GM12801 (cell line): ENCODE data around the gene NT5DC1.

Experiments used
- TF ChIP-seq, protein P1 (sequence below): IDR thresholded peaks from one replicate; pipeline ENCODE4 v1.5.1; 2011; ENCODE audit warnings: control low read depth; ENCODE audit not compliant: insufficient read length; ENCODE audit errors: extremely low read depth

The NT5DC1 gene

DNA sequence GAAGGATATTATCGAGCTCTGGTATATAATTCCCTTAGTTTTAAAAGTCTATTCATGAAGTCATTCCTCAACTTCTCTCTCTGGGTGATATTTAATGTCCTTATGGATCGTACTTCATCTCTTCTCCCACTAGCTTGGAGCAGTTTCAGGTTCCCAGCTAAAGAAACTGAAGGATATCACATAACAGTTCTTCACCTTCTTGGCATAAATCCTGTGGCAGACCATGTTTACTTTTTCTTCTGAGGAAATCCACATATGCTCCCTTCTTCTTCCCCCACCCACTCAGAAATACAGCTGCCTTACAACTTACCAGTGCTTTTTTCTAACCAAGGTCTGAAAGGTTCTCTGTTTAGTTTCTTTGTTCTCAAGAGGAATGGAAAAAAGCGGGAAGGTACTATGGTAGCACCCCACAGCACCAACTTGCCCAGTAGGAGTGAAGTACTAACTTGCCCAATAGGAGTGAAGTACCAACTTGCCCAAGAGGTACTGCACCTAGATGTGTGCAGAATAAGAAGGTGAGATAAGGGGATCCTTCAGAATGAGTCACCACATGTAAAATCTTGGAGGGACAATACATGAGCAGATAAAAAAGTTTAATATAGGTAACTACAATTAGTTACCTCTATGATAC, 100.1 kb downstream of the NT5DC1 start:
- TF ChIP-seq, protein P1, sequence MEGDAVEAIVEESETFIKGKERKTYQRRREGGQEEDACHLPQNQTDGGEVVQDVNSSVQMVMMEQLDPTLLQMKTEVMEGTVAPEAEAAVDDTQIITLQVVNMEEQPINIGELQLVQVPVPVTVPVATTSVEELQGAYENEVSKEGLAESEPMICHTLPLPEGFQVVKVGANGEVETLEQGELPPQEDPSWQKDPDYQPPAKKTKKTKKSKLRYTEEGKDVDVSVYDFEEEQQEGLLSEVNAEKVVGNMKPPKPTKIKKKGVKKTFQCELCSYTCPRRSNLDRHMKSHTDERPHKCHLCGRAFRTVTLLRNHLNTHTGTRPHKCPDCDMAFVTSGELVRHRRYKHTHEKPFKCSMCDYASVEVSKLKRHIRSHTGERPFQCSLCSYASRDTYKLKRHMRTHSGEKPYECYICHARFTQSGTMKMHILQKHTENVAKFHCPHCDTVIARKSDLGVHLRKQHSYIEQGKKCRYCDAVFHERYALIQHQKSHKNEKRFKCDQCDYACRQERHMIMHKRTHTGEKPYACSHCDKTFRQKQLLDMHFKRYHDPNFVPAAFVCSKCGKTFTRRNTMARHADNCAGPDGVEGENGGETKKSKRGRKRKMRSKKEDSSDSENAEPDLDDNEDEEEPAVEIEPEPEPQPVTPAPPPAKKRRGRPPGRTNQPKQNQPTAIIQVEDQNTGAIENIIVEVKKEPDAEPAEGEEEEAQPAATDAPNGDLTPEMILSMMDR: no peak

DNA sequence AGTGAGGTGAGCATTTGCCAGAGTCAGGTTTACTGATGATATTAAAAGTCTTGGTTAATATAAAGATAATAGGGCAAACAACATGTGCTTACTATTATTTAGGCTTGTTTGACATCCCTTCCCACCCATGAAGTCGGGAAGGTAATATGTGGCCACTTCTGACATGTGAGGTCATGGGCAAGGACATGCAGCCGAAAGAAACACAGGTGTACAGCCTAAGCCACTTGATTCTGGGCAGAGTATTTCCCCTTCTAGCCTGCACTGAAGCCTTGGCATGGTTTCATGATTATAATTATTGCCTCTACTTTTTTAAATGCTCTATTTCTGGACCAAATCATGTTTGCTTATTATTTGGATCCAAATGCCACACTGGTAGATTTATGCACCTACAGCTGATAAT, 100.9 kb downstream of the NT5DC1 start:
- TF ChIP-seq, protein P1: no peak

DNA sequence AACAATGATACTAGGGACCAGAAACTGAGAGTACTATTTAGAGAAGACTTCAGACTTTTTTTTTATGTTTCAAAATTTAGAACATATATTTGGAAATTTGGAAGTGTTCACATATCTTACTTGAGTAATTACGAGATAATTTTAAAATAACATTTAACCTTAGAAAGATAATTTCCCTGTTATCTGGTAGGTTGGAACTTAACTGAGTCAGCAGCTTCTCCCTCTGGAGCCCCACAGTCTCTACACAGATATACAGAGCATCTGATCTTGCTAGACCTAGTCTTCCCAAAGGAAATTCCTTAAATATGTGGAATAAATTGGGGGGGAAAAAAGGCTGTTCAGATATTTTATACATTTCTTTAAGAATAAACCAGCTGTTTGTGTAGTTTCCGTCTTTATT, 104.6 kb downstream of the NT5DC1 start:
- TF ChIP-seq, protein P1: no peak

DNA sequence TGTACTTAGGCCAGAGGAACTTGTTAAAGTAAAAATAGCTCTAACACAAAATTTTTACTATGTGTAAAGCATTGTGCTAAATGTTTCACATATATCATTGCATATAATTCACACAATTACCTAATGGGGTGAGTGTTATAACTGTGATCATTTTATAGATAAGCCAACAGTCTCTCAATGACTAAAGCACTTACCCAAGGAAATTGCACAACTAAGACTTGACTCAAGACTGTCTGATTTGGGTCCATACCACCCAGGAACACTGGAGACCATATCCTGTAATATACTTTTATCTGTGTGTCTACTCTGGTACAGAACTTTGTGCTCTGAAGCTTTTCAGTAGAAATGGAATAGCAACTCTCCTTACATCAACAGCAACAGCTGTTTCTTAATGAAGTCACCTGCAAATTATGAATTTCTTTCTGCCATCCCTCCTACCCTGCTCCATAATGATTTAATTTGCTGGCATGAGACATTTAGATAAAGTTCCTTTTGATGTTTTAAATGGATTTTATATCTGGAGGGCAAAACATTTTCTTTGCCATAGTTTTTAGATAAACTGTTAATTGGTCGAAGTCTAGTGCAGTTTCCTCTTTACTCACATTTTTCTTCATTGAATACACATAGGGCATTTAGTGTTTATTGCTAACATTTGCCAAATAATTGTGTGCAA, 105.7 kb downstream of the NT5DC1 start:
- TF ChIP-seq, protein P1: no peak

DNA sequence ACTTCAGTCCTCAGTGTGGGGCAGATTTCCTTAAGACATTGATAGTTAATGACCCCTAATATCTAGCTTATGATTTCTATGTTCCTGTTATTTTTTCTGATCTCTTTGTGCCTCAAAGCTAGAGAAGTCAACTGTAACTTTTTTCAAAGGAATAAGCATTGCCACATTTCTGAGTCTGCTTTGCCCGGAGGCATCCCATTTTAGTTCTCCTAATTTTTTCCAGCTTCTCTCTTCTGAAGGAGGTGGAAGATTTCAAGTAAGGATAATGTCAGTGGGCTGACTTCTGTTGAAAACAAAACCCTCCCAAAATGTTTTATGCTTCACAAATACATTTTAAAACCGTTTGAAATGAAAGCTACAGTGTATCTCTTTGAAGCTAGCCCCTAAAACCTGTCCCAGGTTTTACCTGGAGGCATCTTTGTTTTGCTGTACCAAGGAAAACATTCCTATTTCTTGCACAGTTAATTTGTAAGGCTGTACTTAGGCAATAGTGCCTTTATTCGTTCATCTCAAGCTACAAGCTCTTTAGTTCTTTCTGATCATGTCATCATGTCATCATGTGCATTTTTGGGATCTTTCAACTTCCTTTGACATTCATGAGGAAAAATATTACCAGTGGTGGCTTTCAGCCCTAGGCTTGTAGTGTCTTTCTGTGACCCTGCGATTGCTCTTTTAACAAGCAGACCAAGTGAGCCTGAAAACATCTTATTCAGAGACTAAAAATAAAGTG, 107.6 kb downstream of the NT5DC1 start:
- TF ChIP-seq, protein P1: no peak

DNA sequence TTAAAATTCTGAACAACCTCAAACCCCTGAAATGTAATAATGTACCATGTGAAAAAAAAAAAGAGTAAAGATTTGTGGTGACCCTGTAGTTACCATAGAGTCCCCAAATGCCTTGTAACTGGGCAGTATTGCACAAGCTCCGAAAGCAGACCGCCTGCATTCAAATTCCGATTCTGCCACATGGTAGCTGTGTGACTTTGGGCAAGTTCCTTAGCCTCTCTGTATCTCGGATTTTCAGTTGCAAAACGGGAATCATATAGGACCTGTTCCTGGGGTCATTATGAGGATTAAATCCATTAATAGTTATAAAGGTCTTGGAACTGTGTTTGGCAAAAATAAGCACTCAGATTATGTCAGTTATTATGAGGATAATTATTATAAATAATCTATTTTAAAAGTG, 109.7 kb downstream of the NT5DC1 start:
- TF ChIP-seq, protein P1: no peak

DNA sequence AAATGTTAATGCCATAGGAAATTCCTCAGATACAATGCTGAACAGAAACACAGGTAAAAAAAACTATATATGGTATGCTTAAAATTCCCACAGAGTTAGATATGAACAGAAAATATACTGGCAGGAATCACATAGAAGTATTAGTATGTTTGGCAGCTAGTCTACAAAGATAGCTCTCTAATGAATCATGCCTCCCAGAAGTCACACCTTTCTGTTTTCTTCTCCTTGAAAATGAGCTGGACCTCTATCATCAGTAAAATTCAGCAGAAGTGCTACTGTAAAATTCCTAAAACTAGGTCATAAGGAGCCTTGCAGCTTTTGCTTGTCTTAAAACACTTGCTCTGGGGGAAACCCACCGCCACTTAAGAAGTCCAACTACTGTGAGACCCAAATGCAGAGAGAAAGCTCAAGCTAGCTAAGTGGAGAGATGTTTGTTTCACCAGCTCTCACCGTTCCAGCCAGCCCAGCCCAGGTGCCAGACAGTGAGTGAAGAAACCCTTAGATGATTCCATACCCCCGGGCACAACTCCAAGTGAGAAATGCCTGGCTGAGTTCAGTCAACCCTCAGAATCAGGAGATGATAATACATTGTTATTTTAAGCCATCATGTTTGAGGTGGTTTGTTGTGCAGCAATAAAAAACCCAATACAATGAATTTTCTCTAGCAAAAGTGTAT, 110.2 kb downstream of the NT5DC1 start:
- TF ChIP-seq, protein P1: no peak
